Measurements from ENCODE around the gene HS3ST2.

DNA sequence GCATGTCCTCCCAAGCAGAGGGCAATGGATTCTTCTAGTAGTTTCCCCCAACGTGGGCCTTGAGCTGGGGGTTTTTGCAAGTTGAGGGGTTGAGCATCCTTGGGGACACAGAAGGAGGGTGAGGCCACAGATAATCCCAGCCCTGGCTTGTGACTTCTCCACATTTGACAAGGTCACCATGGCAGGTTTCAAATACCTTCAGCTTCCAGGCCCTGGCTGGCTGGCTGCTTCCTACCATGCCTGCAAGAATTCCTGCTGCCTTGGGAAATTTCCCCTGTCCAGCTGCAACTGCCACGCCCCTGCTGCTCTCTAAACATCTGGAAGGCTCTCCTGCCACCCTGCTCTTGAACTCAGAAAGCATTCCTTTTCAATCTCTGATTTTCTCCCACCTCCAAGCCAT is 41.3 kb downstream of the HS3ST2 start:
- TF ChIP-seq SMC3 (IDR thresholded peaks at IDR 0.05) (no peak), CHD2 (IDR thresholded peaks at IDR 0.05; ENCODE audit: low read length, partially characterized antibody) (no peak), HDAC2 (IDR thresholded peaks at IDR 0.05) (no peak), RAD21 (conservative IDR thresholded peaks at IDR 0.05 in 1 of 2, IDR thresholded peaks at IDR 0.05 in 1 of 2) (no peak), RARB (CRISPR knock-in tag; IDR thresholded peaks at IDR 0.05) (no peak), ESRRA (IDR thresholded peaks at IDR 0.05; ENCODE audit: borderline replicate concordance, low read length) (no peak), KDM1A (IDR thresholded peaks at IDR 0.05; ENCODE audit: low read depth) (no peak), EP300 (IDR thresholded peaks at IDR 0.05) (no peak)
- TF ChIP-seq, protein P1, sequence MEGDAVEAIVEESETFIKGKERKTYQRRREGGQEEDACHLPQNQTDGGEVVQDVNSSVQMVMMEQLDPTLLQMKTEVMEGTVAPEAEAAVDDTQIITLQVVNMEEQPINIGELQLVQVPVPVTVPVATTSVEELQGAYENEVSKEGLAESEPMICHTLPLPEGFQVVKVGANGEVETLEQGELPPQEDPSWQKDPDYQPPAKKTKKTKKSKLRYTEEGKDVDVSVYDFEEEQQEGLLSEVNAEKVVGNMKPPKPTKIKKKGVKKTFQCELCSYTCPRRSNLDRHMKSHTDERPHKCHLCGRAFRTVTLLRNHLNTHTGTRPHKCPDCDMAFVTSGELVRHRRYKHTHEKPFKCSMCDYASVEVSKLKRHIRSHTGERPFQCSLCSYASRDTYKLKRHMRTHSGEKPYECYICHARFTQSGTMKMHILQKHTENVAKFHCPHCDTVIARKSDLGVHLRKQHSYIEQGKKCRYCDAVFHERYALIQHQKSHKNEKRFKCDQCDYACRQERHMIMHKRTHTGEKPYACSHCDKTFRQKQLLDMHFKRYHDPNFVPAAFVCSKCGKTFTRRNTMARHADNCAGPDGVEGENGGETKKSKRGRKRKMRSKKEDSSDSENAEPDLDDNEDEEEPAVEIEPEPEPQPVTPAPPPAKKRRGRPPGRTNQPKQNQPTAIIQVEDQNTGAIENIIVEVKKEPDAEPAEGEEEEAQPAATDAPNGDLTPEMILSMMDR (IDR thresholded peaks at IDR 0.05): no peak
- TF ChIP-seq, protein P2, sequence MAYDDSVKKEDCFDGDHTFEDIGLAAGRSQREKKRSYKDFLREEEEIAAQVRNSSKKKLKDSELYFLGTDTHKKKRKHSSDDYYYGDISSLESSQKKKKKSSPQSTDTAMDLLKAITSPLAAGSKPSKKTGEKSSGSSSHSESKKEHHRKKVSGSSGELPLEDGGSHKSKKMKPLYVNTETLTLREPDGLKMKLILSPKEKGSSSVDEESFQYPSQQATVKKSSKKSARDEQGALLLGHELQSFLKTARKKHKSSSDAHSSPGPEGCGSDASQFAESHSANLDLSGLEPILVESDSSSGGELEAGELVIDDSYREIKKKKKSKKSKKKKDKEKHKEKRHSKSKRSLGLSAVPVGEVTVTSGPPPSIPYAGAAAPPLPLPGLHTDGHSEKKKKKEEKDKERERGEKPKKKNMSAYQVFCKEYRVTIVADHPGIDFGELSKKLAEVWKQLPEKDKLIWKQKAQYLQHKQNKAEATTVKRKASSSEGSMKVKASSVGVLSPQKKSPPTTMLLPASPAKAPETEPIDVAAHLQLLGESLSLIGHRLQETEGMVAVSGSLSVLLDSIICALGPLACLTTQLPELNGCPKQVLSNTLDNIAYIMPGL (CRISPR knock-in tag; IDR thresholded peaks at IDR 0.05; ENCODE audit: borderline replicate concordance): no peak
- TF ChIP-seq, protein P3, sequence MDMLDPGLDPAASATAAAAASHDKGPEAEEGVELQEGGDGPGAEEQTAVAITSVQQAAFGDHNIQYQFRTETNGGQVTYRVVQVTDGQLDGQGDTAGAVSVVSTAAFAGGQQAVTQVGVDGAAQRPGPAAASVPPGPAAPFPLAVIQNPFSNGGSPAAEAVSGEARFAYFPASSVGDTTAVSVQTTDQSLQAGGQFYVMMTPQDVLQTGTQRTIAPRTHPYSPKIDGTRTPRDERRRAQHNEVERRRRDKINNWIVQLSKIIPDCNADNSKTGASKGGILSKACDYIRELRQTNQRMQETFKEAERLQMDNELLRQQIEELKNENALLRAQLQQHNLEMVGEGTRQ (IDR thresholded peaks at IDR 0.05): no peak

Measured in A549 (cell line).